NT2/D1 (cell line): ENCODE measurements around the gene IMPDH1.

Source experiments
- YY1 ChIP-seq: IDR thresholded peaks from 2 replicates; pipeline ENCODE4 v1.6.1; 2011; ENCODE audit not compliant: insufficient read length, insufficient read depth
- ZNF274 ChIP-seq: IDR thresholded peaks from 2 replicates; pipeline ENCODE4 v1.6.1; 2011; ENCODE audit warnings: mild to moderate bottlenecking, low read depth, low read length

GRCh38 chr7:128415217-128415785 lies 5.5 kb upstream of the IMPDH1 start:
- TF ChIP-seq YY1 (no peak), ZNF274 (no peak)
